GM19043 (cell line): ENCODE results near the gene UGT1A6.

Experiments used
- ATAC-seq: cut with Tn5 transposase; IDR thresholded peaks from one replicate; pipeline ENCODE4 v1.9.1; 2021; ENCODE audit warnings: low read depth; ENCODE audit not compliant: unreplicated experiment

Gene UGT1A6

GRCh38 chr2:233798335-233799086 lies 105.8 kb downstream of the UGT1A6 start:
- no peak for ATAC-seq

GRCh38 chr2:233799087-233799665 lies 106.5 kb downstream of the UGT1A6 start:
- ATAC-seq: no peak

GRCh38 chr2:233799716-233800115 lies 107.0 kb downstream of the UGT1A6 start:
- no peak for ATAC-seq

GRCh38 chr2:233800208-233800607 lies 107.5 kb downstream of the UGT1A6 start:
- ATAC-seq: no peak

- no peak for ATAC-seq
These were observed 108.9 kb downstream of the UGT1A6 start for GRCh38 chr2:233801357-233802131.

- no peak for ATAC-seq
These were observed 109.6 kb downstream of the UGT1A6 start for GRCh38 chr2:233802132-233802815.

- ATAC-seq: no peak
These were observed 110.7 kb downstream of the UGT1A6 start for GRCh38 chr2:233803292-233803911.

- no peak for ATAC-seq
These were observed 111.3 kb downstream of the UGT1A6 start for GRCh38 chr2:233803994-233804393.

GRCh38 chr2:233807215-233807865 lies 114.7 kb downstream of the UGT1A6 start:
- no peak for ATAC-seq

- no peak for ATAC-seq
These were observed 115.6 kb downstream of the UGT1A6 start for GRCh38 chr2:233807966-233808935.

- no peak for ATAC-seq
These were observed 117.7 kb downstream of the UGT1A6 start for GRCh38 chr2:233810385-233810784.

- ATAC-seq: no peak
These were observed 118.4 kb downstream of the UGT1A6 start for GRCh38 chr2:233811087-233811486.

- no peak for ATAC-seq
These were observed 119.0 kb downstream of the UGT1A6 start for GRCh38 chr2:233811732-233812131.

- ATAC-seq: no peak
These were observed 120.8 kb downstream of the UGT1A6 start for GRCh38 chr2:233813236-233814055.

GRCh38 chr2:233814056-233814835 lies 121.6 kb downstream of the UGT1A6 start:
- ATAC-seq: no peak

GRCh38 chr2:233815861-233816260 lies 123.2 kb downstream of the UGT1A6 start:
- no peak for ATAC-seq

GRCh38 chr2:233816334-233816733 lies 123.6 kb downstream of the UGT1A6 start:
- ATAC-seq: no peak
